HEK293 (cell line): ENCODE results near the gene VEGFB.

Experiments used
- CTCF ChIP-seq: fragments of 450-650 bp; formaldehyde crosslinking; IDR thresholded peaks from 2 replicates; pipeline ENCODE4 v1.5.1; 2016; ENCODE audit warnings: missing biosample characterization, missing genetic modification characterization
- HOXA7 ChIP-seq: sonication (generic); formaldehyde crosslinking; IDR thresholded peaks from 2 replicates; pipeline ENCODE4 v1.8.1; 2022; ENCODE audit warnings: missing genetic modification reagents, borderline replicate concordance
- KLF1 ChIP-seq: fragments of 450-650 bp; formaldehyde crosslinking; IDR thresholded peaks from 2 replicates; pipeline ENCODE4 v1.5.1; 2016; ENCODE audit warnings: missing biosample characterization, missing genetic modification characterization
- YY1 ChIP-seq: fragments of 450-650 bp; formaldehyde crosslinking; IDR thresholded peaks from 2 replicates; pipeline ENCODE4 v1.5.1; 2018; ENCODE audit warnings: missing biosample characterization, missing genetic modification characterization
- ZNF211 ChIP-seq: fragments of 450-650 bp; formaldehyde crosslinking; IDR thresholded peaks from 2 replicates; pipeline ENCODE4 v1.5.1; 2016; ENCODE audit warnings: low read depth, missing biosample characterization, missing genetic modification characterization
- ZNF274 ChIP-seq, 2 experiments: fragments of 200-500 bp in 1 of 2; fragments of 450-650 bp in 1 of 2; sonication (Bioruptor generic) in 1 of 2; formaldehyde crosslinking in 1 of 2; IDR thresholded peaks; 2 replicates each; pipeline versions ENCODE4 v1.5.1 to v1.6.1; 2014 to 2016; ENCODE audit warnings: borderline replicate concordance in 1 of 2, inconsistent platforms in 1 of 2, low read length in 1 of 2, missing biosample characterization in 1 of 2, missing genetic modification characterization in 1 of 2
- ZNF530 ChIP-seq: fragments of 450-650 bp; formaldehyde crosslinking; IDR thresholded peaks from 2 replicates; pipeline ENCODE4 v1.5.1; 2016; ENCODE audit warnings: low read depth, missing biosample characterization, missing genetic modification characterization
- ZNF704 ChIP-seq: fragments of 450-650 bp; formaldehyde crosslinking; IDR thresholded peaks from 2 replicates; pipeline ENCODE4 v1.5.1; 2016; ENCODE audit warnings: missing biosample characterization, missing genetic modification characterization

GRCh38 chr11:64232182-64232966, 2.0 kb upstream of the VEGFB start:
- TF ChIP-seq HOXA7 (CRISPR knock-in tag) (no peak), ZNF274 (IDR thresholded peaks at IDR 0.05; ENCODE audit: low read length) (no peak), ZNF274 (tag by site-specific recombination; IDR thresholded peaks at IDR 0.05; ENCODE audit: borderline replicate concordance) (no peak), CTCF (tag by site-specific recombination) (no peak), ZNF704 (tag by site-specific recombination) (no peak), ZNF211 (tag by site-specific recombination) (no peak), KLF1 (tag by site-specific recombination) (no peak), YY1 (tag by site-specific recombination) (no peak), ZNF530 (tag by site-specific recombination) (no peak)
